Stimulated activated memory B cell treated with anti-CD40 and anti-IgM and Interleukin-4, amounts not matched to agents 10 μg/mL and 1 μg/mL and 100 μg/mL, for 72 hours (primary cell): ENCODE results near the gene SCD5.
A peak's percentile ranks its signal among the peaks of the same experiment; 100 is the strongest.

Source experiments
- ATAC-seq: fragments of 150-1000 bp; cut with Tn5 transposase; 2 replicates; pipeline ENCODE4 v1.10.0; 2021
- H3K27ac Mint-ChIP-seq: one replicate; pipeline ENCODE4 v1.8.0; 2022; ENCODE audit warnings: mild to moderate bottlenecking, mixed read lengths
- H3K27me3 Mint-ChIP-seq: one replicate; pipeline ENCODE4 v1.8.0; 2022; ENCODE audit warnings: mixed read lengths
- H3K36me3 Mint-ChIP-seq: one replicate; pipeline ENCODE4 v1.8.0; 2022; ENCODE audit warnings: mixed read lengths
- H3K4me1 Mint-ChIP-seq: one replicate; pipeline ENCODE4 v1.8.0; 2022; ENCODE audit warnings: mixed read lengths
- H3K4me3 Mint-ChIP-seq: one replicate; pipeline ENCODE4 v1.8.0; 2022; ENCODE audit warnings: mild to moderate bottlenecking, moderate library complexity, mixed read lengths
- H3K9me3 Mint-ChIP-seq: one replicate; pipeline ENCODE4 v1.8.0; 2022; ENCODE audit warnings: mixed read lengths

The SCD5 gene

GRCh38 chr4:82739287-82740190 is 59.1 kb downstream of the SCD5 start:
- H3K4me1 Mint-ChIP-seq: no peaks in the 10 kb centered on the region
- no peak overlapping the region for H3K27ac Mint-ChIP-seq
- no peak overlapping the region for H3K4me3 Mint-ChIP-seq
- H3K36me3 Mint-ChIP-seq: no peaks in the 10 kb centered on the region
- peak; percentile 83 for ATAC-seq
- H3K27me3 Mint-ChIP-seq: peaks cover 41% of the 10 kb centered on the region
- H3K9me3 Mint-ChIP-seq: no peaks in the 10 kb centered on the region

GRCh38 chr4:82737354-82737753 is 61.2 kb downstream of the SCD5 start:
- Mint-ChIP-seq H3K27me3 (peaks cover 49% of the 10 kb centered on the region), H3K4me1 (no peaks in the 10 kb centered on the region), H3K27ac (no peak overlapping the region), H3K36me3 (no peaks in the 10 kb centered on the region), H3K4me3 (no peak overlapping the region), H3K9me3 (no peaks in the 10 kb centered on the region)
- no peak for ATAC-seq

- Mint-ChIP-seq H3K4me3 (no peak overlapping the region), H3K27ac (no peak overlapping the region), H3K4me1 (no peaks in the 10 kb centered on the region), H3K9me3 (no peaks in the 10 kb centered on the region), H3K27me3 (peaks cover 24% of the 10 kb centered on the region), H3K36me3 (no peaks in the 10 kb centered on the region)
- ATAC-seq: no peak
Observed at GRCh38 chr4:82733636-82734035, 65.0 kb downstream of the SCD5 start.

- Mint-ChIP-seq H3K27ac (no peak overlapping the region), H3K9me3 (no peaks in the 10 kb centered on the region), H3K4me1 (no peaks in the 10 kb centered on the region), H3K4me3 (no peak overlapping the region), H3K27me3 (peaks cover 17% of the 10 kb centered on the region), H3K36me3 (no peaks in the 10 kb centered on the region)
- no peak for ATAC-seq
Observed at GRCh38 chr4:82728301-82728700, 70.3 kb downstream of the SCD5 start.

- H3K27ac Mint-ChIP-seq: no peak overlapping the region
- H3K4me1 Mint-ChIP-seq: no peaks in the 10 kb centered on the region
- H3K36me3 Mint-ChIP-seq: no peaks in the 10 kb centered on the region
- no peak for ATAC-seq
- no peak overlapping the region for H3K4me3 Mint-ChIP-seq
- H3K27me3 Mint-ChIP-seq: peaks cover under 1% of the 10 kb centered on the region
- no peaks in the 10 kb centered on the region for H3K9me3 Mint-ChIP-seq
Observed at GRCh38 chr4:82726596-82726995, 72.0 kb downstream of the SCD5 start.

GRCh38 chr4:82721819-82722423 is 76.7 kb downstream of the SCD5 start:
- Mint-ChIP-seq H3K36me3 (no peaks in the 10 kb centered on the region), H3K9me3 (no peaks in the 10 kb centered on the region), H3K27me3 (no peaks in the 10 kb centered on the region), H3K4me3 (no peak overlapping the region), H3K27ac (no peak overlapping the region), H3K4me1 (no peaks in the 10 kb centered on the region)
- no peak for ATAC-seq

GRCh38 chr4:82718162-82718940 is 80.2 kb downstream of the SCD5 start:
- H3K27me3 Mint-ChIP-seq: peaks cover 22% of the 10 kb centered on the region
- H3K27ac Mint-ChIP-seq: no peak overlapping the region
- H3K4me1 Mint-ChIP-seq: no peaks in the 10 kb centered on the region
- ATAC-seq: no peak
- H3K9me3 Mint-ChIP-seq: no peaks in the 10 kb centered on the region
- H3K36me3 Mint-ChIP-seq: no peaks in the 10 kb centered on the region
- no peak overlapping the region for H3K4me3 Mint-ChIP-seq

- no peaks in the 10 kb centered on the region for H3K9me3 Mint-ChIP-seq
- no peak for ATAC-seq
- no peaks in the 10 kb centered on the region for H3K36me3 Mint-ChIP-seq
- peaks cover 24% of the 10 kb centered on the region for H3K27me3 Mint-ChIP-seq
- no peak overlapping the region for H3K27ac Mint-ChIP-seq
- no peak overlapping the region for H3K4me3 Mint-ChIP-seq
- no peaks in the 10 kb centered on the region for H3K4me1 Mint-ChIP-seq
Observed at GRCh38 chr4:82715731-82716617, 82.6 kb downstream of the SCD5 start.

GRCh38 chr4:82713856-82714255 is 84.7 kb downstream of the SCD5 start:
- Mint-ChIP-seq H3K9me3 (no peaks in the 10 kb centered on the region), H3K27me3 (peaks cover 24% of the 10 kb centered on the region), H3K4me1 (no peaks in the 10 kb centered on the region), H3K27ac (no peak overlapping the region), H3K4me3 (no peak overlapping the region), H3K36me3 (no peaks in the 10 kb centered on the region)
- no peak for ATAC-seq

- no peak for ATAC-seq
- Mint-ChIP-seq H3K36me3 (no peaks in the 10 kb centered on the region), H3K4me3 (no peak overlapping the region), H3K9me3 (no peaks in the 10 kb centered on the region), H3K27me3 (peaks cover 24% of the 10 kb centered on the region), H3K4me1 (no peaks in the 10 kb centered on the region), H3K27ac (no peak overlapping the region)
Observed at GRCh38 chr4:82712561-82712960, 86.0 kb downstream of the SCD5 start.

- Mint-ChIP-seq H3K4me3 (no peak overlapping the region), H3K4me1 (no peaks in the 10 kb centered on the region), H3K36me3 (no peaks in the 10 kb centered on the region), H3K27ac (no peak overlapping the region), H3K9me3 (no peaks in the 10 kb centered on the region), H3K27me3 (peaks cover 24% of the 10 kb centered on the region)
- ATAC-seq: no peak
Observed at GRCh38 chr4:82711158-82711785, 87.3 kb downstream of the SCD5 start.

GRCh38 chr4:82710197-82710929 is 88.2 kb downstream of the SCD5 start:
- Mint-ChIP-seq H3K27me3 (peaks cover 21% of the 10 kb centered on the region), H3K4me1 (no peaks in the 10 kb centered on the region), H3K4me3 (no peak overlapping the region)

GRCh38 chr4:82708982-82709381 is 89.6 kb downstream of the SCD5 start:
- Mint-ChIP-seq H3K27me3 (peaks cover 8% of the 10 kb centered on the region), H3K4me3 (no peak overlapping the region), H3K4me1 (no peaks in the 10 kb centered on the region), H3K27ac (no peak overlapping the region), H3K36me3 (no peaks in the 10 kb centered on the region), H3K9me3 (no peaks in the 10 kb centered on the region)
- no peak for ATAC-seq

More at GRCh38 chr4:82710197-82710929, 88.2 kb downstream of the SCD5 start:
- no peak overlapping the region for H3K27ac Mint-ChIP-seq
- ATAC-seq: peak; percentile 44
- no peaks in the 10 kb centered on the region for H3K9me3 Mint-ChIP-seq
- no peaks in the 10 kb centered on the region for H3K36me3 Mint-ChIP-seq
